ENCODE measurements around the gene TRAPPC14.

TRAPPC14 gene

DNA sequence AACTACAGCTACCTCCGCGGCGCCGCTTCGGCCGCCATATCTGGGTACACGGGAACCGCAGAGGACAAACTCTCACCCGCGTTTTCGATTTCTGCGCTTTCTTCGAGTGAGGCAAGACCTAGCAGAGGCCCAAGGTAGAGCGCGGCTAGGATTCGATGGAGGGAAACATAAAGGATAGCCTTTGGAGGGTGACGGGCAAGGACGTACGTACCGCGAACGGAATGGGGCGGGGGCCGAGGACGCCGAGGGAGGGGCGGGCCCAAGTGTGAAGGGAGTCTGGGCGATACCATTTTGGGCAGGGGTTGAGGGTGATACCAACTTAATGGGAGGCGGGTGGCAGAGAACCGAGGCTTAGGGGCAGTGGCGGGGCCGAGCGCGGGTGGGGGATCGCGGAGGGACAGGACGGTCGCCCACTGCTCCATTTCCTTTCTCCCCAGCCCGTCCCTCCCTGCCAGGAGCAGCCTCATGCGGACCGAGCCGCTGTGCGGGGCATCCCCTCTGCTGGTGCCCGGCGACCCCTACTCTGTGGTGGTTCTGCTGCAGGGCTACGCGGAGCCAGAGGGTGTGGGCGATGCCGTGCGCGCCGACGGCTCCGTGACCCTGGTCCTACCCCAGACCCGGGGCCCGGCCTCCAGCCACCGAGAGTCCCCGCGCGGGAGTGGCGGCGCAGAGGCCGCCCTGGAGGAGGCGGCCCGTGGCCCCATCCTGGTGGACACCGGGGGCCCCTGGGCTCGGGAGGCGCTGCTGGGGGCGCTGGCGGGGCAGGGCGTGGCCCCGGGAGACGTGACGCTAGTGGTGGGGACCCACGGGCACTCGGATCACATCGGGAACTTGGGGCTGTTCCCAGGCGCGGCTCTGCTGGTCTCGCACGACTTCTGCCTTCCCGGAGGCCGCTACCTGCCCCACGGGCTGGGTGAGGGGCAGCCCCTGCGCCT is 31.3 kb downstream of the TRAPPC14 start, which contains the start of gene MBLAC1:
MBLAC1 (plus strand) TSS at position 37 of the 935 bp plus-strand sequence; CDS start at position 466, 429 bp downstream.
- peak; percentile 83 to 84 for DNase-seq (ENCODE audit: low read depth in 2 of 2)

DNA sequence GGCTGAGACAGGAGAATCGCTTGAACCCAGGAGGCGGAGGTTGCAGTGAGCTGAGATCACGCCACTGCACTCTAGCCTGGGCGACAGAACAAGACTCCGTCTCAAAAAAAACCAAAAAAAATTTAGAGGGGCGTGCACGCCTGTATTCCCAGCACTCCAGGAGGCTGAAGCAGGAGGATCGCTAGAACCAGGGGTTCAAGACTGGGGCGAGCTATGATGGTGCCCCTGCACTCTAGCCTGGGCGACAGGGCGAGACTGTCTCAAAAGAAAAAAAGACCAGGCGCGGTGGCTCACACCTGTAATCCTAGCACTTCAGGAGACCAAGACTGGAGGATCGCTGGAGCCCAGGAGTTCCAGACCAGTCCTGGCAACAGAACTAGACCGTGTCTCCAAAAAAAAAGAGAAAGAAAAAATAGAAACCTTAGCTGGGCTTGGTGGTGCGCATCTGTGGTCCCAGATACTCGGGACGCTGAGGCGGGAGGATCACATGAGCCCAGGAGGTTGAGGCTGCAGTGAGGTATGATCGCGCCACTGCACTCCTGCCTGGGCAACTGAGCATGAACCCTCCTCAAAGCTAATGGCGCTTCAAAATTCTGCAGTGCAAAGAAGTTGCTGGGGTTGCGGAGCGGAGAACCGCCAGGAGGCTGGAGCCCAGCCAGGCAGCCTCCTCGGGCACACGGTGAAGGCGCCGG is 32.1 kb downstream of the TRAPPC14 start:
- DNase-seq (ENCODE audit: low read depth in 2 of 2), result no peak

DNA sequence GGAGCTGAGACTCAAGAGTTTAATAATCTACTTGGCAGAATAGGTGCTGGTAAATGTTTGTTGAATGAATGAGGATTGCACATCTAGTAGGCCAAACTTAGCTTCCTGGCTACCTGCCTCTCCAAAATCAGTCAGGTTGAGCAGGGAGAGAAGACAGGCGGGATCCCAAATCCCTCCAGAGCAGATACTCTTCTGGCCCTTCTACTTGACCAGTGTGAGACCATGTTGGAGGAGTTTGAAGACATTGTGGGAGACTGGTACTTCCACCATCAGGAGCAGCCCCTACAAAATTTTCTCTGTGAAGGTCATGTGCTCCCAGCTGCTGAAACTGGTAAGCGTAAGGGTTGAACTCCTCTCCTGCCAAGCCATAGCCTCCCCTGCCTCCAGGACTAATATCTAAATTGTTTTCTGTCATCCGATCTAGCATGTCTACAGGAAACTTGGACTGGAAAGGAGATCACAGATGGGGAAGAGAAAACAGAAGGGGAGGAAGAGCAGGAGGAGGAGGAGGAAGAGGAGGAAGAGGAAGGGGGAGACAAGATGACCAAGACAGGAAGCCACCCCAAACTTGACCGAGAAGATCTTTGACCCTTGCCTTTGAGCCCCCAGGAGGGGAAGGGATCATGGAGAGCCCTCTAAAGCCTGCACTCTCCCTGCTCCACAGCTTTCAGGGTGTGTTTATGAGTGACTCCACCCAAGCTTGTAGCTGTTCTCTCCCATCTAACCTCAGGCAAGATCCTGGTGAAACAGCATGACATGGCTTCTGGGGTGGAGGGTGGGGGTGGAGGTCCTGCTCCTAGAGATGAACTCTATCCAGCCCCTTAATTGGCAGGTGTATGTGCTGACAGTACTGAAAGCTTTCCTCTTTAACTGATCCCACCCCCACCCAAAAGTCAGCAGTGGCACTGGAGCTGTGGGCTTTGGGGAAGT is 34.0 kb downstream of the TRAPPC14 start:
- DNase-seq (ENCODE audit: low read depth in 2 of 2), result no peak

DNA sequence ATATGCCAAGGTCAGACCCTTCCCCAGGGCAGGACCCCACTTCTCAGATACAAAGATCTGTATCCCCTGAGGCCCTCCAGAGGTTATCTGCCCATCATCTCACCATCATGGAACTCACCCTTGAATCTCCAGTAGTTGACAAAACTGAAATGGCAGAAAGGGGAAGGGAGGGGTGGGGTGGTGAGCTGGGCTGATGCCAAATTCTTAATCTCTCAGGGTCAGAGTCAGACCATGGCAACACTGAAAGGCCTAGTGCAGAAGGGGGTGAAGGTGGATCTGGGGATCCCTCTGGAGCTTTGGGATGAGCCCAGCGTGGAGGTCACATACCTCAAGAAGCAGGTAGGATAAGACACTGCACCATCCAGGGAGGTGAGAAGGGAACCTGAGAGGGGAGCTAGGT is 36.0 kb downstream of the TRAPPC14 start:
- DNase-seq (ENCODE audit: low read depth in 2 of 2), result no peak

DNA sequence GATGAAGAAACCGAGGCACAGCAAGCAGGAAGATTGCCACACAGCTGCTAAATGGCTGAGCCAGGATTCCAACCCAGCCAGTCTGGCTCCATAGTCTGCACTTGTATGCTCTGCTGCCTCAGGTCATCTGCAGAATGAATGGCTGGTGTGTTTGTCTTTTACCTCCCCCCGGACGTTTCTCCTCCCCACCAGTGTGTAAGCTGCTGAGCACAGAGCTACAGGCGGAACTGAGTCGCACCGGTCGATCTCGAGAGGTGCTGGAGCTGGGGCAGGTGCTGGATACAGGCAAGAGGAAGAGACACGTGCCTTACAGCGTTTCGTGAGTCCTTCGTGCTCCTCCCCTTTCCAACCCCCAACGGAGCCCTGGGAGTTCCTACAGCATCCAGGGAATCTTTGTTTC is 36.5 kb downstream of the TRAPPC14 start:
- no peak for DNase-seq (ENCODE audit: low read depth in 2 of 2)

DNA sequence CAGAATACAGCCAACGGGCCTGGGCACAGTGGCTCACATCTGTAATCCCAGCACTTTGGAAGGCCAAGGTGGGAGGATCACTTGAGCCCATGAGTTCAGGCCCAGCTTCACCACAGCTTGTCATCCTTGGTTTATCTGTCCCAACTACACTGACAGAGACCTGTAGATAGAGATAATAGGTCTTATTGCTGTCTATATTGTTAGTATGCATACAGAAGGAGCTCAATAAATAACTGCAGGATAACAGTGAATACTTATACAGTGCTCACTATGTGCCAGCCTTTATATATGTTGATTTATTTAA is 37.8 kb downstream of the TRAPPC14 start:
- DNase-seq (ENCODE audit: low read depth in 2 of 2), result no peak

DNA sequence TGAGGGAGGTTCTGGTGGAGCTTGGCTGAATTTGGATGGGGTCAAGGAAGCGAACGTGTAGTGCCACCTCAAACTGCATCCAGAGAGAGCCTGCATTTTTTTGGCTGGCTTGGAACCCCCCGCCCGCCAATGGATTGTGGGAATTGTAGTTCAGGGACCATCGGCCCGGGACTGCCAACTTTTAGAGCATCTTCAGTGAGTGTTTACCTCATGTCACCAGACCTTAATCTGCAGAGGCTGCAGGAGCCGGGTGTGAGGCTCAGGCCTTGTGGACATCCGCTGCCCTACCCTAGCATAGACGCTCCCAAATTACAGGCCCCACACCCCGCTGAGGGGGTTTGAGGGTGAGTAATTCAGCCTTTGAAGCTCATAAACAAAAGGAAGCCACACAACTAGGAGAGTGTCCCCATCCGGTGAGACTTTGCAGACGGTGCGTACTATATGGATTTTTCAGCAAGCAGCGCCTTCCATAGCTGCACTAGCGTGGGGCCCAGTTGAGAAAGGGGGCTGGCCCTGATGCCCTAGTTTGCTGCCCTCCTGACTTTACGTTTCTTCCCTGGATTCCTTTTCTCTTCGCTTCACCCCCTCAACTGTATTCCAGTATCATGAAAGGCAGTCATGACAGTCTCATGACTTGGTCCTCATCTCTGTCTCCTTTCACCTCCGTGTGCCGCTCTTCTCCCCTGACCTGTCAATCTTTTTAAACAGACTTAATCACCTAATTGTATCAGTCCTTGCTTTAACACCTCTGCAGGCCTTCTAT is 38.4 kb downstream of the TRAPPC14 start:
- peak in 1 of 2 experiments; percentile 27 for DNase-seq (ENCODE audit: low read depth in 2 of 2)

DNA sequence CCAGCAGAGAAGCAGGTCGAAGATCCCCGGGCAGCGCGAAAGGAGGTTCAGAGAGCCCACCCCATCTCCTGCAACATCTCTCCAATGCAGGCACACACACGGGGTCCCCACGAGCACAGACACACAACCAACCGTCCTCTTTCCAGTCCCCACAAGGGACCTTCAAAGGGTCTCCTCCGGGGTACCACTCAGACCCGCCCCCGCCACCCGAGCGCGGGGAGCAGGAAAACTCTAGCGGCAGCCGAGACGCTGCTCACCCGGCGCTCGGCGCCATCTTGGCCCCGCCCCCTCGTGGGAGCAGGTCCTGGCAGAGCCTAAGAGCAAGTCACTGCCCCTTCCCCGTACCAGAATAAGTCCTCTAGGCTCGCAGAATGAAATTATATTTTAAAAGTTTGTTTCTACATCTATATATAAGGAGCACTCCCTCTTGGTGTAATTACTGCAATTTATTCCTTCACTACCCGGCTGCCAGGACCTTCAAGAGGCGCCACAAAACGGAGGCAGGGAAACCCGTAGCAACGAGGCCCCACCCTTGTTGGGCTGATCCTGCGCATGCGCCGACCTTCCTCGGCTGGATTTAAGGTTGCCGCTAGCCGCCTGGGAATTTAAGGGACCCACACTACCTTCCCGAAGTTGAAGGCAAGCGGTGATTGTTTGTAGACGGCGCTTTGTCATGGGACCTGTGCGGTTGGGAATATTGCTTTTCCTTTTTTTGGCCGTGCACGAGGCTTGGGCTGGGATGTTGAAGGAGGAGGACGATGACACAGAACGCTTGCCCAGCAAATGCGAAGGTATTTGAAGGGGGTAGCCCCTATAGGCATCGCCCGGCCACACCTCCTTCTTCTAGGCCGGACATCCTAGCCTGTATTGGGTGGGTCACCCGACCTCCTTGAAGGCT is 39.2 kb downstream of the TRAPPC14 start, which contains the start of the genes CNPY4 and TAF6:
CNPY4 (plus strand) TSS at position 563 of the 898 bp plus-strand sequence; CDS start at position 674, 111 bp downstream.
TAF6 (minus strand) TSS at position 287 of the 898 bp plus-strand sequence. CDS start 5,149 bp downstream, outside the sequence.
- peak; percentile 85 to 86 for DNase-seq (ENCODE audit: low read depth in 2 of 2)

DNA sequence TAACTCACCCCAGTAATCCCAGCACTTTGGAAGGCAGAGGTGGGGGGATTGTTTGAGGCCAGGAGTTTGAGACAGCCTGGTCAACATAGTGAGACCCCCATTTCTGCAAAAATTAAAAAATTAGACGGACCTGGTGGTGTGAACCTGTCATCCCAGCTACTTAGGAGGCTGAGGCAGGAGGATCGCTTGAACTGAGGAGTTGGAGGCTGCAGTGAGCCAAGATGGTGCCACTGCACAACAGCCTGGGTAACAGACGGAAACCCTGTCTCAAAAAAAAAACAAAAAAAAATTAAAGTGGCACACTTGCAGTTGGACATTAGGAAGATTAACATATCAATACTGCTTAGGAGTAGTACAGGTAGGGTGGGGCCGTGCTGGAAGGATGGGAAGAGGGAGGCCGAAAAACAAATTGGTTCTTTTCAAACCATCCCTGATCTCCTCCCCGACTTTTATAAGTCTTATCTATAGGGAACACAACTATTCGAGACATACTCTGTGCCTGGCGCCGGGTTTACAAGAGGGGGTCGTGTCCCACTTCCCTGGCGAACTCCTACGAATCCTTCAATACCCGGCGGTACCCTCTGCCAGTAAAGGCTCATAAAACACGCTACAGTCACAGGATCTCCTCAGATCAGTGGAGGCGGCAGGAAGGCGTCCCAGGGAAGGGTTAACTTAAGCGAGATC is 40.0 kb downstream of the TRAPPC14 start:
- no peak for DNase-seq (ENCODE audit: low read depth in 2 of 2)

DNA sequence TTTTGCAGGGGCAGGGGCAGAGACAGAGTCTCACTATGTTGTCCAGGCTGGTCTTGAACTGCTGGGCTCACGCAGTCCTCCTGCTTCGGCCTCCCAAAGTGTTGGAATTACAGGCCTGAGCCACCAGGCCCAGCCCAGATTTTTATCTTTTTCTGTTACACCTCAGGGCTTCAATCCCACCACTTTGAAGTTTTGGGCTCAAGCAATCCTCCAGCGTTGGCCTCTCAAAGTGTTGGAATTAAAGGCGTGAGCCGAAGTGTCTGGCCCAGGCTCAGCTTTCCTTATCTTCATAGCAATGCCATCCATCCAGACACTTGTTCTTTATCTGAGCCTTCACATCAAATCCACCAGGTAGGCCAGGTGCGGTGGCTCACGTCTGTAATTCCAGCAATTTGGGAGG is 43.5 kb downstream of the TRAPPC14 start:
- no peak for DNase-seq (ENCODE audit: low read depth in 2 of 2)

DNA sequence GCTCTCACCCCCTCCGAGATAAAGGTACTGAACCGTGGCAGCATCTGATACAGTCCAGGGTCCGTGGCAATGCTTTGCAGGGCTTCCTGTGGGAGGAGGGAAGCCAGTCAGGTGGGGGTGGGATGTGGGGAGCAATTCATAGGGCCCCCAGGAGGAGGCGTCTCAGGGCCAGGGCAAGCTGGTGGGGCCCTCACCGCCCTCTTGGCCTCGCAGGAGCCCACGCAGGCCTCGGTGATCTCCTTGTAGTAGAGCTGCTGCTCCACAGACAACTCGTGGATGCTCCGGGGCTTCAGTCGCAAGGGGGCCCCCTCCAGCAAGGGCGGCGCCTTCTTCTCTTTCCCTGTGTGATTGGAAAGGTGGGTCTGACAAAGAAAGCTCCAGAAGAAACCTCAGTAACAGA is 46.6 kb downstream of the TRAPPC14 start:
- DNase-seq (ENCODE audit: low read depth in 2 of 2), result no peak

DNA sequence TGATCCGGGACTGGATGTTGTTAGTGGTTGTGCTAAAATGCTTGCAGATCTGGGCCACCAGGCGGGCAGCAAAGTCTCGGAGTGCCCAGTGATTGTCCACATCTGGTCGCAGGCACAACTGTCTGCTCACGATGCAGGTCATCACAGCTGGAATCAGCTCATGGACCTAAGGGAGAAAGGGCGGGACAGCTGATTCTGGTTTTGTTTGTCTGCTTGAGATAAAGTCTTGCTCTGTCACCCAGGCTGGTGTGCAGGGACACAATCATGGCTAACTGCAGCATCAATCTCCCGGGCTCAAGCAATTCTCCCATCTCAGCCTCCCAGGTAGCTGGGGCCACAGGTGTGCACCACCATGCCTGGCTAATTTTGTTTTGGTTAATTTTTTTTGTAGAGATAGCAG is 47.4 kb downstream of the TRAPPC14 start:
- no peak for DNase-seq (ENCODE audit: low read depth in 2 of 2)

DNA sequence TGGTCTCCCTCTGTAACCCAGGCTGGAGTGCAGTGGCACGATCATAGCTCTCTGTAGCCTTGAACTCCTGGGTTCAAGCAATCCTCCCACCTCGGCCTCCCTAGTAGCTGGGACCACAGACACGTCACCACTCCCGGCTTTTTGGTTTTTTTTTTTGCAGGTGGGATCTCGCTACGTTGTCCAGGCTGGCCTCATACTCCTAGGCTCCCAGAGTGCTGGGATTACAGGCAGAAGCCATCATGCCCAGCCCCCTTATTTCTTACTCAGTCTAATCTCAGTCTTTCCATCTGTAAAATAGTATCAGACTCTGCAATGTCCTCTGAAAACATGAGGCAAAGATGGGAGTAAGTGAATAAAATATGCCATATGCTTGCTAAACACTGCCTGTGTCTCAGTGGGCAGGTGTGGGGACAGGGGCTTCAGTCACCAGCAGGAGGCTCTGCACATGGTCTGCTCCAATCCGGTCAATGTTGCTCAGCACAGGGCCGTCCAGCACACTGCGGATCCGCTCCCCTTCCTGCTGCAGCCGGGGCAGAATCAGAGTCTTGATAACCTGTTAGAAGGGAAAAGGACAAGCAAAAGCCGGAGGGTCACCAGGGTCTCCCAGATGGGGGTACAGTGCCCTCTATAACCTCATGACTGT is 48.9 kb downstream of the TRAPPC14 start:
- DNase-seq (ENCODE audit: low read depth in 2 of 2), result no peak

DNA sequence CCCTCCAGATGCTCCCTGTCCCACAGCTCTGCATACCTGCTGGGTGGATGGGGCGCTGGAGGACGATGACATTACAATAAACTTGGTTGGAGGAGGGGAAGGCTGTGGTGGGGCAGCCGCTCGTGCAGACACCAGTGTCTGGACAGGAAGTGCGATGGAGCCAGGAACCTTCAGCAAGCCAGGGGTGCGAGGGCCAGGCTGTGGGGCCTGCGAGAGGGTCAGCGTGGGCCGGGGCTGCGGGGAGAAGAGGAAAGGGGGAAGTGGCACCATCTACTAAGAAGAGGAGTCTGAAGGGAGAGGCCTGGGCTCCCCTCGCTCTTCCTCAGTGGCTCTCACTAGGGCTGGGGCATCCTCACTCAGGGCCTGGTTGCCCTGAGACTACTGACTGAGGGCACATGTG is 50.6 kb downstream of the TRAPPC14 start:
- no peak for DNase-seq (ENCODE audit: low read depth in 2 of 2)

DNA sequence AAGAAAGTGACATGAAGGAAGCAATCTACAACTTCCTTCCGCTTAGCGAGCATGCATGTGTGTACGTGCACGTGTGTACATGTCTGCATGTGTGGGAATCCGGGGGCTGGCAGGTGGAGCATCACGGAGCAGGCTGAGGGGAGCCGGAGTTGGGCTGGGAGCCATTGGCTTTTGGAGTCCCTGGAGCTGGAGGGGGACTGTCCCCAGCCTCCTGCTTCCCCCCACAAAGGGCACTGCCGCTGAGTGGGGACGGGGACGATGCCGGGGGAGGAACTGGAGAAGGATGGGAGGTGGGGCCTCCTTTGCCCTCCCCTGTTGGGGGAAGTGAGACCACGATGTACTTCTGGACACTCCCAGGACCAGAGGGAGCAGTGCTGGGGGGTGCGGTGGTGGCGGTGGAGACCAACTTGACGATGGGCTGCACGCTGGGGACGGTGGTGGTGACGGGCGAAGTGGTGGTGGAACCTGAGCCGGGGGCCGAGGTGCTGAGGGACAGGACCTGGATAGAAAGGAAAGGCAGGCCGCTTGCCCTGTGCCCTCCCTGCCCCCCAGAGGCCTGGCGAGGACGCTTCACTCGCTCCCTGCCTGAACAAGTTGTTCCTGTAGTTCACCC is 51.3 kb downstream of the TRAPPC14 start:
- DNase-seq (ENCODE audit: low read depth in 2 of 2), result no peak

DNA sequence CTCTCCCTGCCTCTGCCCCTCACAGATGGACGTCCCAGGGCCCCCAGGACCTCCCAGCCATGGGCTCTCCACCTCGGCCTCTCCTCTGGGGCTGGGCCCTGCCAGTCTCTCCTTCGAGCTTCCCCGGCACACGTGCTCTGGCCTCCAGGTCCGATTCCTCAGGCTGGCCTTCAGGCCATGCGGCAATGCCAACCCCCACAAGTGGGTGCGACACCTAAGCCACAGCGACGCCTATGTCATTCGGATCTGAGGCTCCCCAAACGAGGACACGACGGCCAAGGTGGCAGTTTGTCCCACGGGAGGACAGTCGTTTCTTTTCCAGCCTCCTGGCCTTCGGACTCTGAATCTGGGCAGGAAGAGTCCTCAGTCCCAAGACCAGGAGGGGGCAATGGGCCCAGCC is 51.9 kb downstream of the TRAPPC14 start:
- no peak for DNase-seq (ENCODE audit: low read depth in 2 of 2)

DNA sequence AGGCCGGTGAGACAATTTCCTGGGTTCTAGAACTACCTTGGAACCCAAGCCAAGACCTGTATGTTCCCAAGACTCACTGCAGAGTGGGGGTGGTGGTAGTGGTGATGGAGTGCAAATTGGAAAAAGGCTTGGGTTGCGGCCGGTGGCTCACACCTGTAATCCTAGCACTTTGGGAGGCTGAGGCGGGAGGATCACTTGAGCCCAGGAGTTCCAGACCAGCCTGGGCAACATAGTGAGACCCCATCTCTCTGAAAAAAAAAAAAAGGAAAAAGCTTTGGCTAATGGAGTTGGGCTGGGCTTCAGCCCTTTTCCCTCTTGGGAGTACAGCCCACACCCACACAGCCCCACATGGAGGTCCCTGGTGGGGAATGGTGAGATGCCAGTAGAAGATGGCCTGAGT is 53.0 kb downstream of the TRAPPC14 start:
- no peak for DNase-seq (ENCODE audit: low read depth in 2 of 2)

Measured in fibroblast of skin of left biceps (primary cell).